Measurements from ENCODE around the gene TRAF5.

DNA sequence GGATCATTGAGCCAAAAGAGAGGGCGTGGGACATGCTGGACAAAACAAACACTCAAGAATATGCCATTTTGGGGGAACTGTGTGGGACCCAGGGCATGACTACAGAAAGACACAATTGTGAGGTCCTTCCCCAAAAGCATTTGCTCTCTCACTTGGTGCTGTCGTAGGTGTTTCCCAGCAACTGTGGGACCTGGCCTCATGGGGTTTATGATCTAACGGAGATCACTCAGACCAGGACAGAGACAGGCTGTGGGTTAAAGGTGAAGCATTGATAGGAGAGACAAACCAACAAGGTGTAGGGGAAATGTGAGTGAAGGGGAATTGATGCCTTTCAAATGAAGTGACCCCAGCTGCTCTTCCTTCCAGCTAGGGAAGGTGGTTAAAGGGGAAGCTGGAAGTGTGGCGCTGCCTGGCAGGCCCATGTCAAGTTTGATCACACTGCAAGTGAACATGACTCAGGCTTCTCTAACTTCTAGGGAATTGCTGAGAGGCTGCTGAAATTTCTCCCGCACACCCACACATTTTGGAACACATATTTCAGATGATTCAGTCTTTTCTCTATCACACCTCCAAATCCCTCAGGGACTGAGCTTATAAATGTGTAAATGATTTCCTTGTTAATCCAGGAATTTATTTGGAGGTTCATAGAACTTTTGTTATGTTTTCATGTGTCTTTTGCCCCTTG is 30.2 kb downstream of the TRAF5 start:
- TF ChIP-seq, protein P1, sequence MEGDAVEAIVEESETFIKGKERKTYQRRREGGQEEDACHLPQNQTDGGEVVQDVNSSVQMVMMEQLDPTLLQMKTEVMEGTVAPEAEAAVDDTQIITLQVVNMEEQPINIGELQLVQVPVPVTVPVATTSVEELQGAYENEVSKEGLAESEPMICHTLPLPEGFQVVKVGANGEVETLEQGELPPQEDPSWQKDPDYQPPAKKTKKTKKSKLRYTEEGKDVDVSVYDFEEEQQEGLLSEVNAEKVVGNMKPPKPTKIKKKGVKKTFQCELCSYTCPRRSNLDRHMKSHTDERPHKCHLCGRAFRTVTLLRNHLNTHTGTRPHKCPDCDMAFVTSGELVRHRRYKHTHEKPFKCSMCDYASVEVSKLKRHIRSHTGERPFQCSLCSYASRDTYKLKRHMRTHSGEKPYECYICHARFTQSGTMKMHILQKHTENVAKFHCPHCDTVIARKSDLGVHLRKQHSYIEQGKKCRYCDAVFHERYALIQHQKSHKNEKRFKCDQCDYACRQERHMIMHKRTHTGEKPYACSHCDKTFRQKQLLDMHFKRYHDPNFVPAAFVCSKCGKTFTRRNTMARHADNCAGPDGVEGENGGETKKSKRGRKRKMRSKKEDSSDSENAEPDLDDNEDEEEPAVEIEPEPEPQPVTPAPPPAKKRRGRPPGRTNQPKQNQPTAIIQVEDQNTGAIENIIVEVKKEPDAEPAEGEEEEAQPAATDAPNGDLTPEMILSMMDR (IDR thresholded peaks at IDR 0.05; ENCODE audit: insufficient read depth, low read depth, low read length): no peak
- no peak for TF ChIP-seq EZH2 (IDR thresholded peaks at IDR 0.05; ENCODE audit: insufficient read depth, low read length)

Measured in astrocyte (in vitro differentiated cells and primary cell).